HG03354 (cell line): ENCODE measurements around the gene LATS1.
"Not testable (repeated sequence)": the region's sequence is repeated elsewhere in the genome, so short reads cannot be mapped to it uniquely, and the experiment has no call there.

ENCODE experiments used
- ATAC-seq: cut with Tn5 transposase; IDR thresholded peaks from one replicate; pipeline ENCODE4 v1.9.1; 2021; ENCODE audit warnings: mild to moderate bottlenecking; ENCODE audit not compliant: unreplicated experiment, poor library complexity, severe bottlenecking

Gene LATS1

DNA sequence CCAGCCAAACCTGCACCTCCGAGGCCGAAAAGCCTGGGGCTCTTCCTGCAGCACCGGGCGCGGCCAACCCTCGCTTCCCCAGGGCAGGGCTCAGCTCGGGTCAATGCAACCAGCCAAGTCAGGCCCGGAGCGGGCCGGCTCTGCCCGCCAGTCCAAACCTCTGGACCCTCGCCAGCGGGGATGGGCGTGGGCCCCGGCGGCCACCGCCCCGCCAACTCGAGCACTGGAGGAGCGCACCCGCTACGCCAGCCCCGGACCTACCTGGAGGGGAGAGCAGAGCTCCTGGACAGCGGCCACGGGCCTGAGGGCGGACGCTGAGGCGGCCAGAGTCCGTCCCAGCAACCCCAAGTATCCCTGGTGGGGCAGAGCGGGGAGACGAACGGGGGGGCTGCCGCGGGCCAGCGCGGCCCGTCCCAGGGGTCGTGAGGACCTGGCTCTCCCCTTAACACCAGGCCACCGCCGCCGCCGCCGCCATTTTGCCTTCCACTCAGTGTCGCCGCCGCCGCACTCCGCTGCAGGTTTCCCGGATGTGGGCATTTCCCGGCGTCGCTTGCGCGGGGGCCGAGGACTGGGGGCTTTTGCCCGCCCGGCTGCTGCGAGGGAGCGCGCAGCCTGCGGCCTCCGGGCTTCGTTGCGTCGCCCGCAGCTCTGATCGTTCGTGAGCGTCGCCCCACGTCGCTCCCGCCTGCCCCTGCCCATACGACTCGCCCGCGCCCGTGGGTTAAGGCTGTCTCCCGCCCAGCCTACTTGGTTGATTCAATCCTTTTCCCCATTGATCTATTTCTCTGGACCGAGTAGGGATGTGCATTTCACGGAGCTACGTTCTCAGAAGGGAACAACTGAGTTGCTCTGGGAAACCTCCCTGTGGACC lies at the start of gene LATS1:
TSS of gene LATS1 (minus strand) at position 514 of the 871 bp plus-strand sequence. CDS start 15,975 bp downstream, outside the sequence.
- ATAC-seq, result peak; percentile 93

DNA sequence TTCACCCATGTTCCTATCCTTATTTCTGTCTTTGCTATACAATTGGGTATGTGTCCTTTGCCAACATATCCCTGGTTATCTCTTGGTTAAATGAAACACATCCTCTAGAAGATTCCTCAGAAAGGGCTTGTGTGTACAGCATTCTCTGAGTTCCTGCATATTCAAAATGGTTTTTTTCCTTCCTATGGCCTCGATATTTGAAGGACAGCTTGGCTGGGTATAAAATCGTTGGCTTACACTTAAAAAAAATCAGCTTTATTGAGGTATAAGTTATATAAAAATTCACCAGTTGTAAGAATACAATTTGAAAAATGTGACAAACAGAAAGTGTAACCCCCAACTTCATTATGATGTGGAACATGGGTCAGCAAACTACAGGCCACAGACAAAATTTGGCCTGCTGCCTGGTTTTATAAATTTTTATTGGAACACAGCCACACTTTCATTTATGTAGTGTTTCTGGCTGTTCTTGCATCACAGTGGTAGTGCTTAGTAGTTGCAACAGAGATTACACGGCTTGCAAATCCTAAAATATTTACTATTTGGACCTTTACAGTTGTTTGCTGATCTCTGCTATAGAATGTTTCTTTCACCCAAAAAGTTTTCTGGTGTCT lies 48.4 kb upstream of the LATS1 start:
- ATAC-seq, result no peak

DNA sequence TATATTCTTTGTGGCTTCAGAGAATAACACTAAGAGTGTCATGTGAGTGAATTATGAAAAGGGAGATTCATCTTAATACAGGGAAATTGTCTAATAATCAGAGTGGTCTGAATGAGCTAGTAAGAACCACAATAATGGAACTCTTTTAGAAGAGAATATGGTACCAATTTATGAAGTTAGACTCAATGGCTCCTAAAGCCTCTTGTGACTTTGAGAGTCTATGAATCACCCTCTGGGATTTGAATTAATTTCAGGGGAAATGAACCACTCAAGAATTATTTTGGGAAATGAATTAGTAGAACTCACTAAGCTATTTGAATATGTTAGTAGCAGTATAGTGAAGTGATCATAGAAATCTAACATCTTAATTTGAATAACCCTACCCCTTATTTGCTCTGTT lies 46.0 kb upstream of the LATS1 start:
- no peak for ATAC-seq

DNA sequence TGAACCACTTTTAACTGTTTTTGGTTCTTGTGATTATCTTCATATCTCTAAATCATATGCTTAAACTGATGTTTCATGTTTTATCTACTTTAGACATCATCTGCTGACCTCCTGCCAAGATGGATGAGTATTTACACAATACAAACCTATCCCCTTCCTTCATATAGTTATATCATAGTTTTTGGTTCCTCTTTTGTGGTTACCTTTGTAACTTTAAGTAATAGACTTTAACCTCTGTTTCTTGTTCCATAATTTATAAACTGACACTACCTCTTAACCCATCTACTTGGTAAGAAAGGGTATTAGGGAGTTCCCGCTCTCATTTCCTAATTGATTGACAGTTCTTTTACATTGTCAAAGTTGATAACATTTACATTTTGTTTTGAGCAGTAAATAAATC lies 43.5 kb upstream of the LATS1 start:
- ATAC-seq, result peak; percentile 99

DNA sequence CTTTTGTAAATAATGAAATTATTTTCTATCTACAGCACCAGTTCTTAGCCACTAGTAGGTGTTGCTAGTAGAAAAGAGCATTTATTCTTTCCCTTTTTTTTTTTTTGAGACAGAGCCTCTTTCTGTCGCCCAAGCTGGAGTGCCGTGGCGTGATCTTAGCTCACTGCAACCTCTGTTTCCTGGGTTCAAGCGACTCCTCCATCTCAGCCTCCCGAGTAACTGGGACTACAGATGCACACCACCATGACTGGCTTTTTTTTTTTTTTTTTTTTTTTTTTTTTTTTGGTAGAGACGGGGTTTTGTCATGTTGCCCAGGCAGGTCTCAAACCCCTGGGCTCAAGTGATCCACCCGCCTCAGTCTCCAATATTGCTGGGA lies 38.3 kb upstream of the LATS1 start:
- ATAC-seq, result no peak

DNA sequence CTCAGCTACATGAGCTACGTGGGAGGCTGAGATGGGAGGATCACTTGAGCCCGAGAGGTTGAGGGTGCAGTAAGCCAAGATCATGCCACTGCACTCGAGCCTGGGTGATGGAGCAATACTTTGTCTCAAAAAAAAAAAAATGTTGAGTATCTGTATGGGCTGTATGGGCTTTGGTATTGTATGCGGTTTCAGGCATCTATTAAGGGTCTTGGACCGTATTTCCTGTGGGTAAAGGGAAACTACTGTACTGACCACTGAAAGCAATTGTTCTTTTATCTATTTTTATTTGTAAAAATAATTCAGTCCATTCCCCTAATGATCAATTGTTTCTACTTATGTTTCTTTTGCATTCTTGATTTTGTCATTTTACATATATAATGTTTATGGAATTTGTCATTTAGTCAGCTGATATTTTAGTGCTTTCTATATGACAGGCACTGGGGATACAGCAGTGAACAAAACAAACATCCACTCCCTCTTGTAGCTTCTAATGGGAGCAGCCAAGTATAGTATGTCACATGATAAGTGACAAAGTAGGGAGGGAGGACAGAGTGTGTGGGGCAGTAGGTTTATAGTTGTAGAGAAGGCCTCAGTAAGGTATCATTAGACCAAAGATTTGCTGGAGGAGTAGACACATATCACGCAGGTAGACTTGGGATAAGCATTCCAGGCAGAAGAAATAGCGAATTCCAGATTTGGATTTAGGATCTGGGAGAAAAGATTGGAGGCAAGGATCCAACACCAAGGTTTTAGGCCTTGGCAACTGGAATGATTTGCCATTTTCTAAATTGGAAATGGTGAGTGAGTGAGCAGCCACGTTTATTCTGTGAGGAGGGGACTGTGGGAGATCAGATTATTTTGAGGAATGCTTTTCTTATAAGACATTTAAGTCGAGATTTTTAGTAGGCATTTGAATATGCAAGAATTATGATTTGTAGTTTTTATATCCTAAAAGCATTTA lies 37.7 kb upstream of the LATS1 start:
- ATAC-seq, result peak; percentile 86

DNA sequence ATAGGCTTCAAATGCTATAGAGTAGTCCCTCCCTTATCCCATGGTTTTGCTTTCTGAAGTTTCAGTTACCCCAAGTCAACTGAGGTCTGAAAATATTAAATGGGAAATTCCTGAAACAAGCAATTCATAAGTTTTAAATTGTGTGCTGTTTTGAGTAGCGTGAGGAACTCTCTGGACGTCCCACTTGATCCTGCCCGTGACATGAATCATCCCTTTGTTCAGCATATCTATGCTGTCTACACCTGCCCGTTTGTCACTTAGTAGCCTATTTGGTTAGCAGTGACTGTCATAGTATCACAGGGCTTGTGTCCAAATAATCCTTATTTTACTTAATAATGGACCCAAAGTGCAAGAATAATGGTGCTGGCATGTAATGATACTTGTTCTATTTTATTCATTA lies 36.6 kb upstream of the LATS1 start:
- no peak for ATAC-seq

DNA sequence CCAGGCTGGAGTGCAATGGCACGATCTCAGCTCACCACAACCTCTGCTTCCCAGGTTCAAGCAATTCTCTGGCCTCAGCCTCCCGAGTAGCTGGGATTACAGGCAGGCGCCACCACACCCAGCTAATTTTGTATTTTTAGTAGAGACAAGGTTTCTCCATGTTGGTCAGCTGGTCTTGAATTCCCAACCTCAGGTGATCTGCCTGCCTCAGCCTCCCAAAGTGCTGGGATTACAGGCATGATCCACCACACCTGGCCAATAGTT lies 35.4 kb upstream of the LATS1 start:
- not testable (repeated sequence) for ATAC-seq

DNA sequence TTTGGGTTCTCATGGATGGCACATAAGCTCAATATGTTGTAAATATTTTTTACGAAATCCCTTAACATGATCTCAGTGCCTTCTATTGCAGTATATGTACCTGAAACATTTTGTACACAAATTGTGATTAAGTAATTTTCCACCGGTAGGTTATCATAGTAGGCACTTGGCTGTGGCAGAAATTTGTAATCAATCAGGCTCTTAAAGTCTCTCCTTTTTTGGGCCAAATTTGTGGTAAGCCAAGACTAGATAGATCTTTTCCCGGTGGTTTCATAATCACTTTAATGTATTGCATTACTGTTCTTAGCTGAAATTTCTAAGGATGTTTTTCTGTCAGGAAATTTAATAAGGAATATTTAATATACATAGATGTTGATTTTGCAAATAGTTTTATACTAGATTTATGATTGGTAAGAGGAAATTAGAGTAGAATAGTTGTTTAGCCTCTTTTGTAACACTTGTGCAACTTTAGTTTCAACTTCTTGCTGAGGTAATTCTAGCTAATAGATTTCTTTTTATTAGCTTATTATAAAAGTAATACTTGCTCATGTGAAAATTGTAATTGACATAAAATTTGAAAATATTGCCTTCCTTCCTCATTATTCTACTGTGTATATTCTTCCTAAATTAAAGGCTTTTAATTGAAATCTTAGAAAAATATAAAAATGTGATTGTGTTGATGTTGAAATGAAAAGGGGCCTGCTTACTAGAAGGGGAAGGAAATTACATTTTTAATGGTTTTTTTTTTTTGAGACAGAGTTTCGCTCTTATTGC lies 34.9 kb upstream of the LATS1 start:
- no peak for ATAC-seq

DNA sequence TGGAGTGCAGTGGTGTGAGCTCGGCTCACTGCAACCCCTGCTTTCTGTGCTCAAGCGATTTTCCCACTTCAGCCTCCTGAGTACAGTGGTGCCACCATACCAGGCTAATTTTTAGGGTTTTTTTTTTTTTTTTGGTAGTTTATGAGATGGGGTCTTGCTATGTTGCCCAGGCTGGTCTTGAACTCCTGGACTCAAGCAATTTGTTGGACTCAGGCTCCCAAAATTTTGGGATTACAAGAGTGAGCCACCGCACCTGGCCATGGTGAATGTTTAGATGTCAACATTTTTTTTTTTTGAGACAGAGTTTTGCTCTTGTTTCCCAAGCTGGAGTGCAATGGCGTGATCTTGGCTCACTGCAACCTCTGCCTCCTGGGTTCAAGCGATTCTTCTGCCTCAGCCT lies 34.0 kb upstream of the LATS1 start:
- not testable (repeated sequence) for ATAC-seq

DNA sequence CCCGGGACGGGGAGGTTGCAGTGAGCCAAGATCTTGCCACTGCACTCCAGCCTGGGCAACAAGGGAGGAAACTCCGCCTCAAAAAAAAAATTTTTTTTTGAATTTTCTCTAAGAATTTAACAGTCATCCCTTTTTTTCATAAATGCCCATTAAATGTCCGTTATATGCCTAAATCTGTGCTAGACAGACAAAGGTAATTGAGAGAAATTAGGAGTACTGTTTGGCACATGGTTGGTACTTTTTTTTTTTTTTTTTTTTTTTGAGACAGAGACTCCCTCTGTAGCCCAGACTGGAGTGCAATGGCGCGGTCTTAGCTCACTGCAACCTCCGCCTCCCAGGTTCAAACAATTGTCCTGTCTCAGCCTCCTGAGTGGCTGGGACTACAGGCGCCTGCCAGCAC lies 33.3 kb upstream of the LATS1 start:
- no peak for ATAC-seq

DNA sequence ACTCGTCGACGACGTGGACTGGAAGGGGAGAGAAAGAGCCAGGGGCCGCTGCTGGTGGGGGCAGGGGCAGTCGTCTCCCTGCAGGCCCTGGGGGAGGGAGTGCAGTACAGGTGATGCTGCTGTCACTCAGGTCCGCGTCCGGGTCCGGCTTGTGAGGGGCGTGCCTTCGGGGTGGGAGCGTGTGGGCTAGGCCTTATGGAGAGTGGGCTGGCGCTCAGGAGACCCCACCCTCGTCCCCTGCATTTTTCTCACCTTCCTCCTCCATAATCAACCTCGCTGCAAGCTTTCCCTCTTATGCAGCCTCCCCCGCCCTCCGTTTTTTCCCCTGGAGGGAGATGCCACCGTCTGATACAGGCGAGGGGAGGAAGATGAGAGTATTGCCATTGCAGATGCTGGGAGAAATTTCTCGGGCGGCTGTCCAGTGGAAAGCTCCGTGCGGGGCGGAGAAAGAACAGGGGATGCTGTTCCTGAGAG lies 32.3 kb upstream of the LATS1 start:
- ATAC-seq, result peak; percentile 34

DNA sequence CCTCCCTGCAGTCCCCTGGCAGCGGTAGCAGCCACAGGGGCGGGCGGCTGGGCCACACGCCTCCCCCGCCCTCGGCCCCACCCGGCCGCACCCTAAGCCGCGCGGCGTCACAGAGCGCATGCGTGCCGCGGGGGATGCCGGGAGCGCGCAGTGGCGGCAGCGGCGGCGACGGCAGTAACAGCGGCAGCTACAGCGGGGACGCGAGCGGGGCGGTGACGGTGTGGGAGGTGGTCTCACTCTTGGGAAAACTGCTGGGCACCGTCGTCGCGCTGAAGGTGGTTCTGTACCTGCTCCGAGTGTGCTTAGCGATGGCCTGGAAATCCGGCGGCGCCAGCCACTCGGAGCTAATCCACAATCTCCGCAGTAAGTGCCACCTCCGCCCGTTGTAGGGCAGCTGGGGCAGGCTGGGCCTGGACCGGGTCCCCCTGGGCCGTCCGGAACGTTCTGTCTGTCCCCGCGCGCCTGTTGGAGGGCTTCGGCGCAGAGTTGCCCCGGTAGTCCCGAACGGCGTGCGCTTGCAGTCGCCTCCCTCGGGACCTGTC lies 31.8 kb upstream of the LATS1 start, which contains the start of gene PCMT1:
TSS of gene PCMT1 (plus strand) at position 148 of the 542 bp plus-strand sequence. CDS start at position 309, 161 bp downstream.
- ATAC-seq, result peak; percentile 83

DNA sequence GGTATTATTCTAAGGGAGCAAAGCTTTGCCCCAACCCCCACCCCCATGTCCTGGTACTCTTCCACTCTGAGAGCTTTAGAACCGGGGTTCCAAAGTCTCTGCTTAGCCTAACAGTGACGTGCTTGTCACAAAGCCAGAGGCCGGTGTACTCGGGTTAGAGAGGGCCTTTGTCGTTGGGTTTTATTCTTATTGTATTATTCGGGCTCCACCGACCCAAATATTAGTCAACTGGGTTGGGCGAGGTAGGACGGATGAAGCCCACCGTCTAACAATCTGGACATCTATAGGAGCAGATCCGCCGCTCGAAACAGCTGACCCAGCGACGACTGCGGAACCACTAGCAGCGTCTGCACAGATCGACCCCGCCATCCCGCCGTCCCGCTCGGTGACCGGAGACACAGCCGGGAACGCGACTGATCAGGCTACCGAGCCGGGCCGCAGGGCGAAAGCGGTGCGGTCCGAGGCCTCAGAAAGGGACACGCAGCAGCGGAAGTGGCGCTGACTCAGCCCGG lies 31.2 kb upstream of the LATS1 start:
- peak; percentile 6 for ATAC-seq

DNA sequence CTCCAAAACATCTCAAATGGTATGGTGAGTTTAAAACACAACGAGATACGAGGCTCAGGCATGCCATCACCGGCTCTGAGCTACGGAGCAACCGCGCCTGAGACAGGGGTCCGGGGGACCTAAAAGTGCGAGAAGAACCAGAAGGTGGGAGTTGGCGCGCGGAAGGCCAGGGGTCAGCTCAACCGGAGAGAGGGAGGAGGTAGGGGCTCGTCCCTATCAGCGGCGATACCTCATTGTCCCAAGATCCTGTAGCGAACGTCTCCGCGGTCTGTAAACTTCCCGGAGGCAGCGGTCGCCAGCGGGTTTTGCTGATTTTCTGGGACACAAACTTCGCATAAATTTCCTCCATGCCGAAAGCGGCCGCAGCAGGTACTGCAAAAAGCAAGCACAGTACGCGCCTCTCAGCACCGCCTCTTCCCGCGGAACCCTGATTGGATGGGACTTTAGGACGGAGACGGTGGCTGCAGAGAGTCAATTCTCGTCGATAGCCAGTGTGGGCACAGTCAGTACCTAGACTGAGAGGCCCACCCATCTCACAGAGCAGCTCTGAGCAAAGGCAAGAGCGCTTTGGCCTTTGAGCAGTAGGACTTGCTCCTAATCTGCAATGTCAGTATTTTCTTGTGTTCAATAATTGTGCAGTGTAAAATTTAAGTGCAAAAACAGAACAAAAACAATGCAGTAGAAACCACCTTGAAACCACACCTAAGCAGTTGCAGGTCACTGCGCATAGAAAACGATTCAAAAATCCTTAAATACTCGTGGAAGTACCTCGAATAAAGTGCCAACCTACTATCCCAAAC lies 28.4 kb upstream of the LATS1 start, which contains the start of gene NUP43:
TSS of gene NUP43 (minus strand) at position 383 of the 800 bp plus-strand sequence. CDS start at position 349, 34 bp downstream.
- ATAC-seq, result peak; percentile 62

DNA sequence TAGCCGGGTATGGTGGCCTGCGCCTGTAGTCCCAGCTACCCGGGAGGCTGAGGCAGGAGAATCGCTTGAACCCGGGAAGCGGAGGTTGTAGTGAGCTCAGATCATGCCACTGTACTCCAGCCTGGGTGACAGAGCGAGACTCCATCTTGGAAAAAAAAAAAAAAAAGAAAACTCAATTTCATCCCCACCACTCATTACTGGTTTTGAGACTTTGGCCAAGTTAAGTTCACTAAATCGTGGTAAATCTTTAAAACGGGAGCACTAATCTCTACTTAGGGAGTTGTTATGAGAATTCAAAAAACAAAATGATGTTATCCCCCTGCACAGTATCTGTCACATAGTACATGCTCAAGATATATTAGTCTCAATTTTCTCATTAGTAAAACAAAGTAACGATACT lies 27.4 kb upstream of the LATS1 start:
- ATAC-seq, result not testable (repeated sequence)

DNA sequence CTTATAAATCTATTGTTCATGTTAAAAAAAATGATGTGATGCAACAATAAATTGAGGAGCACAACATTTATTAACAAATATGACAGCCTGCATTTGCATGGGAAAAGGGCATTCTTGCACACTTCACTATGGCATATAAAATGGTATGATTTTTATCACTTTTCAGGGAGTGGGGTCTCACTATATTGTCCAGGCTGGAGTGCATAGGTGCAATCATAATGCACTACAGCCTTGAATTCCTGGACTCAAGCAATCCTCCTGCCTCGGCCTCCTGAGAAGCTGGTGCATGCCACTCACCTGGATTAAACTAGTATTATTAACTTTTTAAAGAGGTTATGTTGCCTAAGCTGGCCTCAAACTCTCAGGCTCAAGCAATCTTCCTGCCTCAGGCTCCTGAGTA lies 17.0 kb upstream of the LATS1 start:
- no peak for ATAC-seq

DNA sequence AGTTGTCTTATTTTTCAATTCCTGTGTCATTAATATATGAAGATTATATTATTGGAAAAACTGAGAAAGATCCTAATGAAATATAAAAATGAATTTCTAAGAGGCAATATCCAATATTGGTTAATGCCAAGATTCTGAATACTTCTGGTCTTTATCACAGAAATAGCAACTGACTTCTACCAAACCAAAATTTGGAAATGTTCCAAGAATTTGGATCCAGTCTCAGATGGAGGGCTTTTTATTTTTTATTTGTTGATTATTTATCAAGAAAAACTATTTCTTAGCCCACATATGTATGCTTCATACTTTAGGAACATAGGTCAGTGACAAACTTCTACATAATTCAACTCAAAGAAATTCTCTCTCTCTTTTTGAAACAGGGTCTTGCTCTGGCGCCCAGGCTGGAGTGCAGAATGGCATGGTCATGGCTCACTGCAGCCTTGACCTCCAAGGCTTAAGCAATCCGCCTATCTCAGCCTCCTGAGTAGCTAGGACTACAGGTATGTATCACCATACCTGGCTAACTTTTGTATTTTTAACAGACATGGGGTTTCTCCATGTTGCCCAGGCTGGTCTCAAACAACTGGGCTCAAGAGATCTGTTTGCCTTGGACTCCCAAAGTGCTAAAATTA lies 15.3 kb upstream of the LATS1 start:
- ATAC-seq, result no peak
